ENCODE results near the gene DEPDC4. TPM values are rescaled to one million over a fixed set of nuclear protein-coding genes. Genes with fewer than 3 reads are reported as not detected.

Gene DEPDC4
- 5.2 and 6.3 TPM in 2 replicates for total RNA-seq (2013; cell fraction: nucleolus; rRNA removed)
- 1.8 and 1.9 TPM in 2 replicates for total RNA-seq (2014; rRNA removed)
- total RNA-seq (2014; rRNA removed; fragmentation: Illumina TruSeq; extraction: Trizol) = 2.4 and 2.6 TPM in 2 replicates
- total RNA-seq (2021) = 1.6 and 1.9 TPM in 2 replicates
- polyA plus RNA-seq (2011; ENCODE audit: low read depth) = 0.81 TPM
- 1.5 and 3.2 TPM in 2 replicates for polyA plus RNA-seq (2011; rRNA removed)
- polyA plus RNA-seq (2011; cell fraction: cytosol; rRNA removed) = 0.24 and 0.59 TPM in 2 replicates
- polyA plus RNA-seq (2011; cell fraction: nucleus; rRNA removed) = 0.73 and 1.0 TPM in 2 replicates
- 1.1 and 1.9 TPM in 2 replicates for polyA plus RNA-seq (2012)
- polyA plus RNA-seq (2014; fragmentation: Illumina TruSeq; extraction: Trizol) = 0.97 and 3.2 TPM in 2 replicates
- polyA plus RNA-seq (2014; fragmentation: Nextera tagmentation; extraction: Ambion mirVana) = 1 to 10 TPM; 2.0 to 4.0 TPM
- 1.9 TPM in 2 replicates for polyA plus RNA-seq (2014; rRNA removed)
- 1 to 10 TPM; 2.7 to 4.7 TPM for polyA plus RNA-seq (2016; fragmentation: Nextera tagmentation; extraction: Ambion mirVana)
- 0.73 and 1.4 TPM in 2 replicates for polyA minus RNA-seq (2011; rRNA and poly(A)+ RNA removed)
- polyA minus RNA-seq (2011; cell fraction: cytosol; rRNA and poly(A)+ RNA removed) = not detected in 2 replicates
- 0.73 and 2.3 TPM in 2 replicates for polyA minus RNA-seq (2011; cell fraction: nucleus; rRNA and poly(A)+ RNA removed)
- Bru-seq, nascent RNA = percentile 43 among the genes with signal in this experiment
- BruChase-seq, experiment 1, labeled RNA remaining after a 6-hour chase = percentile 28 among the genes with signal in this experiment
- BruChase-seq, experiment 2, labeled RNA remaining after a 2-hour chase = percentile 30 among the genes with signal in this experiment
- long read RNA-seq, experiment 1 = 0 reads
- long read RNA-seq, experiment 2, partial matches to known transcripts = 1 of 8 reads
- long read RNA-seq, experiment 2, other reads (novel, unspliced or antisense) = 6 of 8 reads

GRCh38 chr12:100266835-100267602, at the start of gene DEPDC4, which contains the start of gene SCYL2:
DEPDC4 (minus strand) TSS chr12:100267079; CDS start chr12:100267076, 3 bp downstream.
SCYL2 (plus strand) TSS chr12:100267177; CDS start chr12:100282971, 15,794 bp downstream.
- FAIRE-seq (peak; percentile 57), ATAC-seq (peak; percentile 89), DNase-seq (ENCODE audit: low read depth, low spot score) (peak; percentile 84)
- Histone ChIP-seq H3K36me3 (ENCODE audit: control insufficient read depth in 2 of 2, insufficient read depth in 2 of 2, low read length in 1 of 2) (no peaks in the 10 kb centered on the region), H2AFZ (ENCODE audit: control insufficient read depth, low read depth, low read length) (peak within 1 kb of the TSS; percentile 99), H3K4me1 (ENCODE audit: control insufficient read depth, insufficient read depth, low read length) (peaks cover 3% of the 10 kb centered on the region; the same call in 1 of the 2 replicates), H3K27ac (ENCODE audit: control insufficient read depth, insufficient read depth) (peak within 1 kb of the TSS; percentile 78), H3K4me2 (ENCODE audit: control insufficient read depth, insufficient read depth) (peak within 1 kb of the TSS; percentile 93), H3K9ac (ENCODE audit: control insufficient read depth, insufficient read depth, low read length) (peak within 1 kb of the TSS; percentile 93), H3K4me3 (peak within 1 kb of the TSS; percentile 98), H3K27me3 (replicated peaks in 1 of 2; ENCODE audit: control insufficient read depth in 2 of 2, insufficient read depth in 2 of 2, low read length in 1 of 2) (no peaks in the 10 kb centered on the region), H4K20me1 (ENCODE audit: control insufficient read depth, insufficient read depth) (peaks cover 3% of the 10 kb centered on the region; the same call in 1 of the 2 replicates), H3K79me2 (ENCODE audit: control insufficient read depth, insufficient read depth, low read length) (peaks cover 46% of the 10 kb centered on the region), H3K9me3 (replicated peaks; ENCODE audit: control insufficient read depth, insufficient read depth, low read length) (no peaks in the 10 kb centered on the region)
- ChIA-PET POLR2A (interaction anchor here (0.7 to 2.9 kb wide), 6 partner anchors 11 to 1057 kb away, joined by 4 to 18 read pairs (median 10); partner anchors contain the start of gene ACTR6), RAD21 (ENCODE audit: unreplicated experiment) (interaction anchor here (0.8 to 1.7 kb wide), 6 partner anchors 9 to 300 kb away, joined by 3 to 6 read pairs (median 4); partner anchors contain the start of gene ACTR6), SMC1A (ENCODE audit: uncharacterized antibody, unreplicated experiment) (interaction anchor here (1.0 to 3.3 kb wide), 10 partner anchors 9 to 299 kb away, joined by 3 to 16 read pairs (median 4); no protein-coding TSS in a partner anchor), CTCF (interaction anchor here (0.6 to 2.5 kb wide), 6 partner anchors 9 to 834 kb away, joined by 3 to 7 read pairs (median 4); no protein-coding TSS in a partner anchor)
- BruUV-seq (replicated peaks) = no TSS peak
- in situ Hi-C loops (cut with MboI) (no loop called here), intact Hi-C loops (cut with micrococcal nuclease; ENCODE audit: unreplicated experiment) (loop anchor here (2.0 to 5.0 kb wide), 2 partner anchors 66 to 125 kb away; partner anchors contain the start of genes ACTR6 and BLTP3B)
- 1% methylated on average over 43 of the region's 62 CpGs for WGBS (ENCODE audit: insufficient coverage, insufficient replicate concordance, low lambda C conversion rate, missing lambda C conversion rate)
- peak; percentile 66; the same call in 1 of the 2 replicates for TF ChIP-seq EED (IDR thresholded peaks at IDR 0.05; ENCODE audit: low read depth)
- TF ChIP-seq IKZF1 (conservative IDR thresholded peaks at IDR 0.05) = peak; percentile 73
- TF ChIP-seq USF1 (IDR thresholded peaks at IDR 0.05; ENCODE audit: borderline replicate concordance, extremely low read length, insufficient read depth, low read depth, low read length) = no peak
- peak; percentile 58 for TF ChIP-seq SP1 (IDR thresholded peaks at IDR 0.05; ENCODE audit: low read depth, low read length)
- TF ChIP-seq ATF7 (IDR thresholded peaks at IDR 0.05; ENCODE audit: low read depth) = peak; percentile 100
- TF ChIP-seq JUND (IDR thresholded peaks at IDR 0.05; ENCODE audit: low read depth, low read length) = peak; percentile 90; the same call in 1 of the 2 replicates
- peak; percentile 68; the same call in 1 of the 2 replicates for TF ChIP-seq HDGF (IDR thresholded peaks at IDR 0.05)
- TF ChIP-seq POU2F2 (IDR thresholded peaks at IDR 0.05; ENCODE audit: borderline replicate concordance, low read depth, low read length) = peak; percentile 11; the same call in 1 of the 3 replicates
- TF ChIP-seq RB1 (IDR thresholded peaks at IDR 0.05; ENCODE audit: borderline replicate concordance) = peak; percentile 24; the same call in 1 of the 2 replicates
- TF ChIP-seq BCL3 (IDR thresholded peaks at IDR 0.05; ENCODE audit: borderline replicate concordance, insufficient read depth, low read depth, low read length, poor library complexity, severe bottlenecking) = no peak
- TF ChIP-seq MEF2B (IDR thresholded peaks at IDR 0.05; ENCODE audit: partially characterized antibody, poor library complexity, severe bottlenecking) = no peak
- TF ChIP-seq RBBP5 (conservative IDR thresholded peaks at IDR 0.05) = no peak
- peak; percentile 53; the same call in 1 of the 2 replicates for TF ChIP-seq BACH1 (IDR thresholded peaks at IDR 0.05; ENCODE audit: borderline replicate concordance)
